Measurements from ENCODE around the gene AP1M1. TPM values are rescaled to one million over a fixed set of nuclear protein-coding genes. Genes with fewer than 3 reads are reported as not detected.

AP1M1 gene
- total and polyA plus RNA-seq, 2 experiments from 2014 or later, result 114 to 158 TPM

DNA sequence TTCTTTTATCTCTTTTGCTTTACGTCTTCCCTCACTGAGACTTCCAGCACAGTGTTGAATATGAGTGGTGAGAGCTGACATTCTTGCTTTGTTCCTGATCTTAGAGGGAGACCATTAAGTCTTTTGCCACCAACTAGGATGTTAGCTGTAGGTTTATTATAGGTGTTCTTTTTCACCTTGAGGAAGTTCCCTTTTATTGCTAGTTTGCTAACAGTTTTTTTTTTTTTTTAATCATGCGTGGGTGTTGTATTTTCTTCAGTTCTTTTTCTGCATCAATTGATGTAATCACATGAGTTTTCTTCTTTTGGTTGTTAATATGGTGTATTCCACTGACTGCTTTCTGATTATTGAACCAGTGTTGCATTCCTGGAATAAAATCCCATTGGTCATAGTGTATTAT lies 21.1 kb downstream of the AP1M1 start:
- TF ChIP-seq, protein P1, sequence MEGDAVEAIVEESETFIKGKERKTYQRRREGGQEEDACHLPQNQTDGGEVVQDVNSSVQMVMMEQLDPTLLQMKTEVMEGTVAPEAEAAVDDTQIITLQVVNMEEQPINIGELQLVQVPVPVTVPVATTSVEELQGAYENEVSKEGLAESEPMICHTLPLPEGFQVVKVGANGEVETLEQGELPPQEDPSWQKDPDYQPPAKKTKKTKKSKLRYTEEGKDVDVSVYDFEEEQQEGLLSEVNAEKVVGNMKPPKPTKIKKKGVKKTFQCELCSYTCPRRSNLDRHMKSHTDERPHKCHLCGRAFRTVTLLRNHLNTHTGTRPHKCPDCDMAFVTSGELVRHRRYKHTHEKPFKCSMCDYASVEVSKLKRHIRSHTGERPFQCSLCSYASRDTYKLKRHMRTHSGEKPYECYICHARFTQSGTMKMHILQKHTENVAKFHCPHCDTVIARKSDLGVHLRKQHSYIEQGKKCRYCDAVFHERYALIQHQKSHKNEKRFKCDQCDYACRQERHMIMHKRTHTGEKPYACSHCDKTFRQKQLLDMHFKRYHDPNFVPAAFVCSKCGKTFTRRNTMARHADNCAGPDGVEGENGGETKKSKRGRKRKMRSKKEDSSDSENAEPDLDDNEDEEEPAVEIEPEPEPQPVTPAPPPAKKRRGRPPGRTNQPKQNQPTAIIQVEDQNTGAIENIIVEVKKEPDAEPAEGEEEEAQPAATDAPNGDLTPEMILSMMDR (IDR thresholded peaks at IDR 0.05; ENCODE audit: low read depth, low read length), result no peak
- no peak overlapping the region for H3K27ac ChIP-seq
- H3K36me3 ChIP-seq, result no peaks in the 10 kb centered on the region
- H3K27me3 ChIP-seq, result no peaks in the 10 kb centered on the region
- DNase-seq (ENCODE audit: low read depth in 1 of 2, low spot score in 1 of 2), result no peak
- no peak overlapping the region for H3K4me3 ChIP-seq
- H3K9me3 ChIP-seq (ENCODE audit: low read depth), result no peaks in the 10 kb centered on the region
- no peaks in the 10 kb centered on the region for H3K4me1 ChIP-seq (ENCODE audit: low read depth)

DNA sequence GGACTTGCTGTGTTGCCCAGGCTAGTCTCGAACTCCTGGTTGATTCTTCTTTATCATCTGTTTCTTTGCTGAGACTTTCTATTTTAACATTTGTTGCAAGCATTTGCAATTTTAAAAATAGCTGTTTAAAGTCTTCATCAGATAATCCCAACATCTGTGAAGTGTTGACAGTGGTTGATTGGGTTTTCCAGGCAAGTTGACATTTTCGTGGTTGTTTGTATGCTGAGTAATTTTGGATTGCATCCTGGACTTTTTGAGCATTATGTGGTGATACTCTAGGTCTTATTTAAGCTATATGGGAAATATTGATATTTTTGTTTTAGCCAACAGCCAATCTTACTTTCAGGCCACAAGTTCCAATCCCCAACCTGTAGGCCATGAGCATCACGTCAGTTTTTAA lies 25.1 kb downstream of the AP1M1 start:
- TF ChIP-seq, protein P1 (IDR thresholded peaks at IDR 0.05; ENCODE audit: low read depth, low read length), result no peak
- H3K36me3 ChIP-seq, result no peaks in the 10 kb centered on the region

DNA sequence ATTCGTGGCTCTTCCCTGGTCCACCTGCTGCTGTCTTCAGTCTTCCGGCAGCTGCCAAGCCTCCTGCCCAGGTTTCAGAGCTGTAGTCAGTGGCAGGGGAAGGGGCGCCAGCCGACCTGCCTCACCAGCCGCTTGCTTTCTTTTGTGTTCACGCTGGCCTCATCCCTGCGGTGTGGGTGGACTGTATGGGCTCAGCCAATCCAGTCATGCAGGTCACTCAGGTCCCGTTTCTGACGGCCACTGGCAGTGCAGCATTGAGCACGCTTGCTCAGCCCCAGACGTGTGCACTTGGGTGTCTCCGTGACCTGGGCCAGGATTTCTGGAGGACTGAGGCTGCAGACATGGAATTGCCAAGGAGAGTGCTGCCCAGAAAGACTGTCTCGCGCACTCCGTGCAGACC lies 26.0 kb downstream of the AP1M1 start:
- H3K27ac ChIP-seq, result no peak overlapping the region
- no peak for DNase-seq (ENCODE audit: low read depth in 1 of 2, low spot score in 1 of 2)
- H3K9me3 ChIP-seq (ENCODE audit: low read depth), result no peaks in the 10 kb centered on the region
- TF ChIP-seq, protein P1 (IDR thresholded peaks at IDR 0.05; ENCODE audit: low read depth, low read length), result no peak
- H3K4me3 ChIP-seq, result no peak overlapping the region
- no peaks in the 10 kb centered on the region for H3K27me3 ChIP-seq
- no peaks in the 10 kb centered on the region for H3K36me3 ChIP-seq
- no peaks in the 10 kb centered on the region for H3K4me1 ChIP-seq (ENCODE audit: low read depth)

More for the DNA sequence above, 25.1 kb downstream of the AP1M1 start:
- H3K9me3 ChIP-seq (ENCODE audit: low read depth), result no peaks in the 10 kb centered on the region
- H3K4me3 ChIP-seq, result no peak overlapping the region
- no peaks in the 10 kb centered on the region for H3K27me3 ChIP-seq
- no peak overlapping the region for H3K27ac ChIP-seq
- H3K4me1 ChIP-seq (ENCODE audit: low read depth), result no peaks in the 10 kb centered on the region
- DNase-seq (ENCODE audit: low read depth in 1 of 2, low spot score in 1 of 2), result peak in 1 of 2 donors; percentile 15

DNA sequence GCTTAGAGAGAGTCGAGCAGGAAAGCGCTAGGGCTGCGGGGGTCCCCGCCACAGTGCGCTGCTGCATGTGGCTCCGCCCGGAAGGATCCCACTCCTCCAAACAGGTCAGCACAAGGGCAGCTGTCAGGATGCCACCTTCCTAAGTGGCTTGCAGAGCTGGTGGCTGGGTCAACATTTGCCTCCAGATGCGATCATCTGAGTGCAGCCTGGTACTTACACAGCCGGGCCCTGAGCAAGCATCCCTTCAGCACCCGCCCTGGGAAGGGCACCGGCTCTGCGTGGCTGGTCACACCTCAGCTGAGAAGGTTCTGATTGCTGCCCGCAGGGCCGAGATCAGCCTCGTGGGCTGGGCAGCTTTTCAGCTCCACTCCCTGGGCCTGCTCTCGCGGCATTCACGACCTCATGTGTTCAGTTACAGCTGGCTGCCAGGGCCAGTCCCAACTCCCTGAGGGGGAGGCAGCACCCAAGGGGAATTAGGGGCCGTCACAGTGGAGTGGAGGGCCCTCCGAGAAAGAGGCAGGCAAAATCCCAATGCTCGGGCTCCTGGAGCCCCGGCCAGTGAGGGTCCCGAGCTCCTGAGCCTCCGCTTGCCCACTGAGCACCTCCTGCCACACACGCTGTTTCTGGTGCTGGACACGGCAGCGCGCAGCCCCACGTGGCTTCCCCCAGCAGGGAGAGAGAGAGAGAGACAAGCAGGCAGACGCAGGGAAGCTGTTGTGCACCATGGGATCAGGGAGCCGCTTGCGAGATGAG lies 26.8 kb downstream of the AP1M1 start:
- no peak overlapping the region for H3K4me3 ChIP-seq
- no peak overlapping the region for H3K27ac ChIP-seq
- H3K27me3 ChIP-seq, result no peaks in the 10 kb centered on the region
- no peaks in the 10 kb centered on the region for H3K9me3 ChIP-seq (ENCODE audit: low read depth)
- no peaks in the 10 kb centered on the region for H3K4me1 ChIP-seq (ENCODE audit: low read depth)
- H3K36me3 ChIP-seq, result no peaks in the 10 kb centered on the region
- TF ChIP-seq, protein P1 (IDR thresholded peaks at IDR 0.05; ENCODE audit: low read depth, low read length), result no peak
- DNase-seq (ENCODE audit: low read depth in 1 of 2, low spot score in 1 of 2), result no peak

DNA sequence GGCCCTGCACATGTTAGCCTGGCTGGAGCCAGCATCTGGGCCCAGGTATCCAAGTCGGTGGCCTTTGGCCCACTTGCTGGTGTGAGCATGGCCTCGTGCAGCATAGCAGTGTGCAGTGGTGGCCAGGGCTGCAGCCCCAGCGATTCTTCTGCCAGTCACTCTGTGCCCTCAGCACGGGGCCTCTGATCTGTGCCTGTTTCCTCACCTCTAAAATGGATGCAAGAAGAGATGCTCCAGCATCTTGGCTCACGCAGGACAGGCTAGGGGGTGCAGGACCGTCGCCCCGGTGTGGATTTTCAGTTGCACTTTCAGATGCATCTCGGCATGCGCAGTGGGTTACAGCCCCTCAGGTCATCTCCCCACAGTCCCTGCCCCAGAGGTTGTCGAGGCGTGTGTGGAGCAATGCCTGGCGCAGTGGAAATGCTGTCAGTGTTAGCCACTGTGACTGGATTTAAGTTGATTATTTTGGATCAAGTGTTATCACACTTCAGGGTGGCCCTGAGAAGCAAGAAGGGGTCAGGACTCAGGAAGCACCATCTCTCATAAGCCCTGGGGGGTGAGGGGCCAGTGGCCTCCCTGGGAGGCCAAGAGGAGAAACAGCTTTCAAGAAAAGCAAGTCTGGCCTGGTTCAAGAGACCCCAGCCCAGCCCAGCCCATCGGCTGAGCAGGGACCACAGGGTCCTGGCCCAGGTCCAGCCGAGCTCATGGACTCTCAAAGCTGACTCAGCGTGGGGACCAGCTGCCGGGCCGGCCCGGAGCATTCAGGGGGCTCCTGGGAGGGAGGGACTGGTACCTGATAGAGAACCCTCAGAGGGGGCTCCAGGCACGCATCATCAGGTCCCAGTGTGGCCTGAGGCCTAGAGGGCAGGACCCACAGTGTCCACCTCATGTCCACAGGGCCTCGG lies 27.8 kb downstream of the AP1M1 start:
- Histone ChIP-seq H3K4me1 (ENCODE audit: low read depth) (no peaks in the 10 kb centered on the region), H3K9me3 (ENCODE audit: low read depth) (no peaks in the 10 kb centered on the region), H3K4me3 (no peak overlapping the region), H3K36me3 (peaks cover 3% of the 10 kb centered on the region), H3K27ac (no peak overlapping the region), H3K27me3 (no peaks in the 10 kb centered on the region)
- no peak for DNase-seq (ENCODE audit: low read depth in 1 of 2, low spot score in 1 of 2)
- TF ChIP-seq, protein P1 (IDR thresholded peaks at IDR 0.05; ENCODE audit: low read depth, low read length), result no peak

All from cardiac muscle cell (in vitro differentiated cells and primary cell).